SKM-1 treated with dmso at 0.1 percent for 144 hours (cell line): ENCODE data around the gene ZNF391.
"Not testable (repeated sequence)": the region's sequence is repeated elsewhere in the genome, so short reads cannot be mapped to it uniquely, and the experiment has no call there.

Experiments
- DNase-seq: peaks from one replicate; lab custom pipeline; 2025; ENCODE audit not compliant: unreplicated experiment; lab: John Stamatoyannopoulos, UW

The ZNF391 gene

GRCh38 chr6:27422651-27423332, 34.2 kb downstream of the ZNF391 start:
- no peak for DNase-seq

- DNase-seq, result not testable (repeated sequence)
Measured at GRCh38 chr6:27424851-27425250, 36.3 kb downstream of the ZNF391 start.

DNA sequence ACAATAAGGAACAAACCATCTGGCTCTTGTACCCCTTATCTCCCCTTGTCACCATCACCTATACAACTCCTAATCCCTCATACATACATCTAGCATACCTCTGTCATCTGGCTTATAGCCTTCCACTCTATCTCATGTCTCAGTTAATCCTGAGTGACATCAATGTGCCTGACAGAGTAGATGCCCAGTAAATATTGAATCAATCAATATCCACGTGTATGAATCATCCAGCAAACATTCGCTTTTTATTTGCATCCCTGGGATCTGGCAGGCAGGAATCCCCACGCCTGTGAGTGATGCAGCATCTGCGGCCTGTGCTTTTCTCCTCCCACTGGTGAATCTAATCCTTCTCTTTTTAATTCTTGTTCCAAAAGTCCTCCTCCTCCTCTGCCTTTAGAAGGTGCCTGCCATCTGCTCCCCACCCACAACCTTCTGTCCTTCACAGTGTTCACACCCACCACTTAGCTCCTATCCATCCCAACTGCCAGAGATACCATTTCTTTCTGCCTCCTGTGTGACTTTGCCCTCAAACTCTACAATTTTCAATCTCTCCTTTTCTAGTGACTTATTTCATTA, 37.6 kb downstream of the ZNF391 start:
- no peak for DNase-seq

- DNase-seq, result no peak
Measured at GRCh38 chr6:27428502-27428901, 39.9 kb downstream of the ZNF391 start.

DNA sequence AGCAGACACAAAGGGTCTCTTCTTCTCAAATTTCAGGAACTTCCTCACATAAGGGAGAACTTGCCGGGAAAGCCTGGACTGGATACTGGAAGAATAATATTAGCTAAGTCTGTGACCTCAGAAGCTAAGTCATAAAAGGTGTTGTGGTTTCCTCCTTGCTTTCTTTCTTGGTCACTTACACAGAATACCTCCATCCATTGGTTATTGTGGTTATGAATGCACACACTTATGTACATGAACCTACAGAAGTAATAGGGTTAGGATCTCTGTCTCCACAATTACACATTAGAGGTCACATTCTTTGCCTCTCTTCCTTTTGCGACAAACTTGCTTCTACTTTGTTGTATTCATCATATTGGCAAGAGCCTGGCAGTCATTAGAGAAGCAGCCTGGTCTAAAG, 40.4 kb downstream of the ZNF391 start:
- DNase-seq, result no peak

DNA sequence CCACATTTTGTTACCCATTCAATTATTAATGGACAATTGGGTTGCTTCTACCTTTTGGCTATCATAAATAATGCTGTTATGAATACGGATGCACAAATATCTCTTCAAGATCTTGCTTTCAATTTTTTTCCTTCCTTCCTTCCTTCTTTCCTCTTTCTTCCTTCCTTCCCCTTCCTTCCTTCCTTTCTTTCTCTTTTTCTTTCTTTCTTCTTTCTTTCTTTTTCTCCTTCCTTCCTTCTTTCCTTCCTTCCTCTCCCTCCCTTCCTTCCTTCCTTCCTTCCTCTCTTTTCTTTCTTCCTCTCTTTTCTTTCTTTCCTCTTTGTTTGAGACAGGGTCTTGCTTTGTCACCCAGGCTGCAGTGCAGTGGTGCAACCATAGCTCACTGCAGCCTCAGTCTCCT, 45.2 kb downstream of the ZNF391 start:
- DNase-seq, result no peak

DNA sequence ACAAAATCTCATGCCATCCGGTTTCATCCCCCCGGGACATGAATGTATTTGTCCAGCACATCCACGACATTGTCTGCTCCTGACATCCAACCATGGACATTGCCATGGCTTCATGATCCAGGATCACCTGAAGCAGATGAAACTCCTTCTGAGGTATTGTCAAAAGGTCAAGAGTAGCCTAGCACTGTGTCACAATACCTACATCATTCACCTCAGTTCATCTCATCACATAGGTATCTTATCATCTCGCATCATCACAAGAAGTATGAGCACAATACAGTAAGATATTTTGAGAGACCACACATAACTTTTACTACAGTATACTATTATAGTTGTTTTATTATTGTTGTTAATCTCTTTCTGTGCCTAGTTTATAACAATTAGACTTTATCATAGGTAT, 50.8 kb downstream of the ZNF391 start:
- DNase-seq, result no peak

DNA sequence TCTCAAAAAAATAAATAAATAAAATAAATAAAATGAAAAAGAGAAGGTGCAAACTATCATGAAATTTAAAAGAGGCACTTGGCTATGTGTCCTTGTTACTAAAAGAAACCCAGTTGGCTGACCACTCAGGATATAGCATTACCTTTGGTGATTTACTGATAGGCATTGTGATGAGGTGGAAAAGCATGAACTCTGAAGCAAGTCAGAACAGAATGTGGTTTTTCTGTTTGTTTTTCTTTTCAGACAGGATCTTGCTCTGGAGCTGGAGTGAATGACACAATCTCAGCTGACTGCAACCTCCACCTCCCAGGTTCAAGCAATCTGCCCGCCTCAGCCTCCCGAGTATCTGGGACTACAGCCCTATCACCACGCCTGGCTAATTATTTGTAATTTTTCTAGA, 52.4 kb downstream of the ZNF391 start:
- DNase-seq, result no peak

DNA sequence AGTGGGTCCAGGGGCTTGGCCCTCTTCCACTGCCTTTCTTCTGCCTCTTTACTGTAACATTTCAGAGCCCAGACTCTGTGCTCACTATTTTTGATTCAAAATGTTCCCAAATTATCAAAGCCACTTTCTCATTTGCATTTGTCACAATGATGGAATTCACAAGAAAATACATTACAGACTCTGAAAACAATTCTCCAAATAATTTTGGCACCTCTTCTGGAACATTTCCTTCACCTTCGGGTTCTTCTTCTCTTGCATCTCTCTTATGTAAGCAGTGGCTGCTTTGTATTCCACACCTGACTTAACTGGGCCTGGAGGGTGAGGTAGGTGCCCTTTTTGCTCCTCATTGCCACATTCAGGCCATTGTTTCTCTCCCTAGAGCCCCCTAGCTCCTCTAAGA, 54.4 kb downstream of the ZNF391 start:
- DNase-seq, result no peak

DNA sequence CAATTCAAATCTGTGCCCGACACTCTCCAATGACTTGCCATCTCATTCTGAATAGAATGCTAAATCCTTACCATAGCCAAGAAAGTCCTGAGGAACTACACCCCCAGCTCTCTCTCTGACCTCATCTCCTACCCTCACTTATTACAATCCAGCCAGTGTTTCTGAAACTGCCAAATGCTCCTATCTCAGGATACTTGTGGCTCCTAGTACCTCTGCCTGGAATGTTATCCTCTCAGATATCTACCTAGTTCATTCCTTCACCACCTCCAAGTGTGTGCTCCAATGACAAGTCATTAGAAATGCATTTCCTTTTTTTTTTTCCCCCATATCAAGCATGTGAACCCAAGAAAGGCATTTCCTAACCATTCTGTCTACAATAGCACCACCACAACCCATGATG, 59.9 kb downstream of the ZNF391 start:
- no peak for DNase-seq

DNA sequence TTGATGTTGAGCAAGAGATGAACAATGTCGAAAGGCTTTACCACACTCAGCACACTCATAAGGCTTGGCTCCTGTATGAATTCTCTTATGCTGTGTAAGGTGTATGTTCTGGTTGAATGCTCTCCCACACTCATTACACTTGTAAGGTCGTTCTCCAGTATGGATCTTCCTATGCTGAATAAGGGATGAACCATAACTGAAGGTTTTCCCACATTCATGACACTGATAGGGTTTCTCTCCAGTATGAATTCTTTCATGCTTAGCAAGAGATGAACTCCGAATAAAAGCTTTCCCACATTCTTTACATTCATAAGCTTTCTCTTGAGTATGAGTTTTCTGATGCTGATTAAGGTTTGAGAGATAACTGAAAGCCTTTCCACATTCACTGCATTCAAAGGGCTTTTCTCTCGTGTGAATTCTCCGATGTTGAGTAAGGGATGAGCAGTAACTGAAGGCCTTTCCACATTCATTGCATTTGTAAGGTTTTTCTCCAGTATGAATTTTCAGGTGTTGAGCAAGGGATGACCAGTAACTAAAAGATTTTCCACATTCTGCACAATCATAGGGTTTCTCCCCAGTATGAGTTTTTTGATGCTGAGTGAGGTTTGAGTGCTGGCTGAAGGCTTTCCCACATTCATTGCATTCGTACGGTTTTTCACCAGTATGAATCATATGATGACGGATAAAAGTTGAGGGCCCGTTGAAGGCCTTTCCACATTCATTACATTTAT, 63.3 kb downstream of the ZNF391 start:
- no peak for DNase-seq

- DNase-seq, result no peak
Measured at GRCh38 chr6:27452496-27452897, 63.9 kb downstream of the ZNF391 start.
